Liver (tissue), 9 donors: Measurements from ENCODE around the gene PELI2. TPM values are rescaled to one million over a fixed set of nuclear protein-coding genes. Genes with fewer than 3 reads are reported as not detected.

Source experiments
- DNase-seq: peaks from one replicate; pipeline ENCODE4 v3.0.0-alpha.2; 2017; ENCODE audit warnings: low spot score
- H3K27ac ChIP-seq, 2 donors: one replicate each; pipeline ENCODE4 v1.7.0; 2013; ENCODE audit warnings: inconsistent platforms in 2 of 2, low read length in 2 of 2, control low read depth in 1 of 2, low read depth in 1 of 2, mild to moderate bottlenecking in 1 of 2
- H3K27me3 ChIP-seq, 4 donors: one replicate each; pipeline versions ENCODE4 v1.6.1 to v1.7.0; 2013; ENCODE audit warnings: low read length in 3 of 4, inconsistent platforms in 1 of 4, mild to moderate bottlenecking in 1 of 4, moderate library complexity in 1 of 4; ENCODE audit not compliant: control insufficient read depth in 4 of 4, insufficient read depth in 4 of 4
- H3K36me3 ChIP-seq, 4 donors: one replicate each; pipeline versions ENCODE4 v1.6.1 to v1.7.0; 2013; ENCODE audit warnings: low read length in 3 of 4, mild to moderate bottlenecking in 3 of 4, low read depth in 1 of 4, moderate library complexity in 1 of 4; ENCODE audit not compliant: control insufficient read depth in 4 of 4, insufficient read depth in 3 of 4
- H3K4me1 ChIP-seq, 4 donors: one replicate each; pipeline versions ENCODE4 v1.6.1 to v1.7.0; 2013; ENCODE audit warnings: low read length in 3 of 4, mild to moderate bottlenecking in 3 of 4, moderate library complexity in 1 of 4; ENCODE audit not compliant: control insufficient read depth in 4 of 4, insufficient read depth in 4 of 4
- H3K4me3 ChIP-seq, 3 donors: one replicate each; pipeline versions ENCODE4 v1.6.1 to v1.7.0; 2013; ENCODE audit warnings: low read length in 3 of 3, control low read depth in 1 of 3, low read depth in 1 of 3, mild to moderate bottlenecking in 1 of 3
- H3K9ac ChIP-seq, 2 donors: one replicate each; pipeline ENCODE4 v1.7.0; 2013; ENCODE audit warnings: low read length in 2 of 2, mild to moderate bottlenecking in 2 of 2, moderate library complexity in 2 of 2, control low read depth in 1 of 2, low read depth in 1 of 2
- H3K9me3 ChIP-seq, 4 donors: one replicate each; pipeline versions ENCODE4 v1.6.1 to v1.7.0; 2013; ENCODE audit warnings: low read length in 3 of 4; ENCODE audit not compliant: control insufficient read depth in 4 of 4
- ATF3 ChIP-seq: IDR thresholded peaks from 2 replicates; pipeline ENCODE4 v1.6.1; 2016; ENCODE audit warnings: antibody characterized with exemption
- CTCF ChIP-seq: fragments of 150-350 bp; IDR thresholded peaks from 2 replicates; pipeline ENCODE4 v1.5.1; 2017; ENCODE audit warnings: improper control_type of control experiment, low read depth, low read length; ENCODE audit not compliant: missing input control
- EGR1 ChIP-seq, 2 donors: IDR thresholded peaks; 2 replicates each; pipeline ENCODE4 v1.6.1; 2016 to 2018; ENCODE audit warnings: antibody characterized with exemption in 2 of 2, low read depth in 2 of 2
- FOXA1 ChIP-seq: IDR thresholded peaks from 2 replicates; pipeline ENCODE4 v1.6.1; 2016; ENCODE audit warnings: antibody characterized with exemption
- FOXA2 ChIP-seq: IDR thresholded peaks from 2 replicates; pipeline ENCODE4 v1.6.1; 2016; ENCODE audit warnings: antibody characterized with exemption
- GABPA ChIP-seq, 2 donors: IDR thresholded peaks in 1 of 2; conservative IDR thresholded peaks in 1 of 2; 2 replicates each; pipeline ENCODE4 v1.6.1; 2016; ENCODE audit warnings: antibody characterized with exemption in 2 of 2, mild to moderate bottlenecking in 1 of 2, moderate library complexity in 1 of 2
- HNF4A ChIP-seq, 2 donors: conservative IDR thresholded peaks; 2 replicates each; pipeline ENCODE4 v1.6.1; 2016; ENCODE audit warnings: antibody characterized with exemption in 2 of 2, mild to moderate bottlenecking in 2 of 2
- HNF4G ChIP-seq: IDR thresholded peaks from 2 replicates; pipeline ENCODE4 v1.6.1; 2016; ENCODE audit warnings: antibody characterized with exemption
- JUND ChIP-seq, 2 donors: IDR thresholded peaks; 2 replicates each; pipeline ENCODE4 v1.6.1; 2016; ENCODE audit warnings: antibody characterized with exemption in 2 of 2
- MAX ChIP-seq: IDR thresholded peaks from 2 replicates; pipeline ENCODE4 v1.6.1; 2016; ENCODE audit warnings: antibody characterized with exemption
- NR2F2 ChIP-seq: IDR thresholded peaks from 2 replicates; pipeline ENCODE4 v1.6.1; 2016; ENCODE audit warnings: antibody characterized with exemption
- RAD21 ChIP-seq, 2 donors: IDR thresholded peaks; 2 replicates each; pipeline ENCODE4 v1.6.1; 2016; ENCODE audit warnings: antibody characterized with exemption in 2 of 2, mild to moderate bottlenecking in 2 of 2
- RXRA ChIP-seq, 2 donors: IDR thresholded peaks; 2 replicates each; pipeline ENCODE4 v1.6.1; 2017 to 2018; ENCODE audit warnings: antibody characterized with exemption in 2 of 2, mild to moderate bottlenecking in 1 of 2
- SP1 ChIP-seq: IDR thresholded peaks from 2 replicates; pipeline ENCODE4 v1.6.1; 2018; ENCODE audit warnings: antibody characterized with exemption, mild to moderate bottlenecking
- TAF1 ChIP-seq: conservative IDR thresholded peaks from 2 replicates; pipeline ENCODE4 v1.6.1; 2016; ENCODE audit warnings: antibody characterized with exemption, mild to moderate bottlenecking
- YY1 ChIP-seq: IDR thresholded peaks from 2 replicates; pipeline ENCODE4 v1.6.1; 2016; ENCODE audit warnings: antibody characterized with exemption, mild to moderate bottlenecking
- WGBS: extraction: QIAGEN DNeasy Blood & Tissue Kit; methylation state at CpG from one replicate; pipeline ENCODE4 v1.1.7; 2013; 5-methylcytosine and 5-hydroxymethylcytosine counted together
- polyA plus RNA-seq, 2 donors: library from polyadenylated mRNA; stranded (reverse) in 1 of 2; unstranded in 1 of 2; fragments of 200-250 nt in 1 of 2; fragments of >200 nt in 1 of 2; fragmentation: Nextera tagmentation in 1 of 2; extraction: Ambion mirVana in 1 of 2; gene quantifications; one replicate each; pipeline versions ENCODE4 v1.2.1 to v1.2.3, GENCODE V29; 2013 to 2015
- total RNA-seq, 2 donors: library from RNA; depleted of rRNA; stranded (reverse); fragments of >200 nt; gene quantifications; one replicate each; pipeline ENCODE4 v1.2.3, GENCODE V29; 2014
- TF ChIP-seq, protein P1 (sequence below): IDR thresholded peaks from 2 replicates; pipeline ENCODE4 v1.6.1; 2016; ENCODE audit warnings: antibody characterized with exemption, mild to moderate bottlenecking
- TF ChIP-seq, protein P2 (sequence below): IDR thresholded peaks from 2 replicates; pipeline ENCODE4 v1.6.1; 2016; ENCODE audit warnings: antibody characterized with exemption
- donor health status: healthy.
- donor health status: healthy.
- donor health status: healthy.
- donor health status: healthy.
- donor health status: healthy.

Gene PELI2
- total and polyA plus RNA-seq, 4 donors, result 0.68 to 2.9 (median 1.2) TPM

DNA sequence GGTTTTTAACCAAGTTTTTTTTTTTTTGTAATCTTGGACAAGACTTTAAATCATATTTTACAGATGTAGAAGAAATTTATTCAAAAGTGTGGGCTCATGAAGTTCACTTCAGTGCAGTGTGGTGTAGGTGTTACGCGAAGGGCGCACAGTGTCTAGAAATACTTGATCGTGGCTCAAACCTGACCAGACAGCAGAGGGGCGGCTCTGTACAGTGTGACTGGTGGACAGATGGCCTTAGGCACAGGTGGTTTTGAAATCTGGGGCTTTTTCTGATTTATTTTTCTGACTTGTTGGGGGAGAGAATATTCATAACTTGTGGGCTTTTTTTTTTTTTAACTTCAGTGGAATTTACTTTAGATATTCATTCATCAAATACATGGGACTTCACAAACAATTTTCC, 179.2 kb downstream of the PELI2 start:
- over 99% methylated on average over 5 of the region's 5 CpGs for WGBS
- TF ChIP-seq HNF4G, result no peak
- TF ChIP-seq YY1, result no peak
- no peak for TF ChIP-seq CTCF
- TF ChIP-seq HNF4A (conservative IDR thresholded peaks at IDR 0.05), result no peak
- no peak for TF ChIP-seq SP1
- TF ChIP-seq FOXA2, result no peak
- no peak for TF ChIP-seq RAD21 (IDR thresholded peaks at IDR 0.05)
- TF ChIP-seq ATF3, result no peak
- no peak for TF ChIP-seq JUND (IDR thresholded peaks at IDR 0.05)
- no peak for TF ChIP-seq MAX
- no peak for TF ChIP-seq TAF1
- no peak for TF ChIP-seq EGR1 (IDR thresholded peaks at IDR 0.05; ENCODE audit: low read depth in 2 of 2)
- TF ChIP-seq, protein P1, sequence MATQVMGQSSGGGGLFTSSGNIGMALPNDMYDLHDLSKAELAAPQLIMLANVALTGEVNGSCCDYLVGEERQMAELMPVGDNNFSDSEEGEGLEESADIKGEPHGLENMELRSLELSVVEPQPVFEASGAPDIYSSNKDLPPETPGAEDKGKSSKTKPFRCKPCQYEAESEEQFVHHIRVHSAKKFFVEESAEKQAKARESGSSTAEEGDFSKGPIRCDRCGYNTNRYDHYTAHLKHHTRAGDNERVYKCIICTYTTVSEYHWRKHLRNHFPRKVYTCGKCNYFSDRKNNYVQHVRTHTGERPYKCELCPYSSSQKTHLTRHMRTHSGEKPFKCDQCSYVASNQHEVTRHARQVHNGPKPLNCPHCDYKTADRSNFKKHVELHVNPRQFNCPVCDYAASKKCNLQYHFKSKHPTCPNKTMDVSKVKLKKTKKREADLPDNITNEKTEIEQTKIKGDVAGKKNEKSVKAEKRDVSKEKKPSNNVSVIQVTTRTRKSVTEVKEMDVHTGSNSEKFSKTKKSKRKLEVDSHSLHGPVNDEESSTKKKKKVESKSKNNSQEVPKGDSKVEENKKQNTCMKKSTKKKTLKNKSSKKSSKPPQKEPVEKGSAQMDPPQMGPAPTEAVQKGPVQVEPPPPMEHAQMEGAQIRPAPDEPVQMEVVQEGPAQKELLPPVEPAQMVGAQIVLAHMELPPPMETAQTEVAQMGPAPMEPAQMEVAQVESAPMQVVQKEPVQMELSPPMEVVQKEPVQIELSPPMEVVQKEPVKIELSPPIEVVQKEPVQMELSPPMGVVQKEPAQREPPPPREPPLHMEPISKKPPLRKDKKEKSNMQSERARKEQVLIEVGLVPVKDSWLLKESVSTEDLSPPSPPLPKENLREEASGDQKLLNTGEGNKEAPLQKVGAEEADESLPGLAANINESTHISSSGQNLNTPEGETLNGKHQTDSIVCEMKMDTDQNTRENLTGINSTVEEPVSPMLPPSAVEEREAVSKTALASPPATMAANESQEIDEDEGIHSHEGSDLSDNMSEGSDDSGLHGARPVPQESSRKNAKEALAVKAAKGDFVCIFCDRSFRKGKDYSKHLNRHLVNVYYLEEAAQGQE, result no peak
- TF ChIP-seq FOXA1, result no peak
- no peak for TF ChIP-seq RXRA (IDR thresholded peaks at IDR 0.05)
- TF ChIP-seq NR2F2, result no peak
- TF ChIP-seq, protein P2, sequence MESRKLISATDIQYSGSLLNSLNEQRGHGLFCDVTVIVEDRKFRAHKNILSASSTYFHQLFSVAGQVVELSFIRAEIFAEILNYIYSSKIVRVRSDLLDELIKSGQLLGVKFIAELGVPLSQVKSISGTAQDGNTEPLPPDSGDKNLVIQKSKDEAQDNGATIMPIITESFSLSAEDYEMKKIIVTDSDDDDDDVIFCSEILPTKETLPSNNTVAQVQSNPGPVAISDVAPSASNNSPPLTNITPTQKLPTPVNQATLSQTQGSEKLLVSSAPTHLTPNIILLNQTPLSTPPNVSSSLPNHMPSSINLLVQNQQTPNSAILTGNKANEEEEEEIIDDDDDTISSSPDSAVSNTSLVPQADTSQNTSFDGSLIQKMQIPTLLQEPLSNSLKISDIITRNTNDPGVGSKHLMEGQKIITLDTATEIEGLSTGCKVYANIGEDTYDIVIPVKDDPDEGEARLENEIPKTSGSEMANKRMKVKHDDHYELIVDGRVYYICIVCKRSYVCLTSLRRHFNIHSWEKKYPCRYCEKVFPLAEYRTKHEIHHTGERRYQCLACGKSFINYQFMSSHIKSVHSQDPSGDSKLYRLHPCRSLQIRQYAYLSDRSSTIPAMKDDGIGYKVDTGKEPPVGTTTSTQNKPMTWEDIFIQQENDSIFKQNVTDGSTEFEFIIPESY, result no peak
- no peak for TF ChIP-seq GABPA (IDR thresholded peaks at IDR 0.05 in 1 of 2, conservative IDR thresholded peaks at IDR 0.05 in 1 of 2)

More for the DNA sequence above, 179.2 kb downstream of the PELI2 start:
- Histone ChIP-seq H3K4me1 (no peaks in the 10 kb centered on the region), H3K27ac (no peak overlapping the region), H3K4me3 (no peak overlapping the region), H3K9ac (no peak overlapping the region), H3K36me3 (no peaks in the 10 kb centered on the region), H3K9me3 (no peaks in the 10 kb centered on the region), H3K27me3 (no peaks in the 10 kb centered on the region)
- no peak for DNase-seq
